Stimulated activated CD8-positive, alpha-beta memory T cell treated with anti-CD3 and anti-CD28 coated beads, Interleukin-15, amount 100 ng/mL, for 1 hour (primary cell): ENCODE data around the gene PDF.
"Not testable (repeated sequence)": the region's sequence is repeated elsewhere in the genome, so short reads cannot be mapped to it uniquely, and the experiment has no call there.

ENCODE experiments used
- DNase-seq: peaks from one replicate; pipeline ENCODE4 v3.0.0-alpha.2; 2020; ENCODE audit warnings: low read depth

The PDF gene

GRCh38 chr16:69330286-69331109 is at the start of gene PDF:
Gene PDF, minus strand, starts transcription at chr16:69330588. Its CDS starts 18 bp downstream, at chr16:69330570.
- DNase-seq: peak; percentile 52

GRCh38 chr16:69378760-69379159 is 48.4 kb upstream of the PDF start:
- DNase-seq: no peak

- DNase-seq: no peak
These were observed 47.6 kb upstream of the PDF start for GRCh38 chr16:69378036-69378435.

- no peak for DNase-seq
These were observed 46.1 kb upstream of the PDF start for GRCh38 chr16:69376393-69377059.

- DNase-seq: no peak
These were observed 42.6 kb upstream of the PDF start for GRCh38 chr16:69373019-69373418.

GRCh38 chr16:69371564-69371963 is 41.2 kb upstream of the PDF start:
- no peak for DNase-seq

GRCh38 chr16:69368866-69369265 is 38.5 kb upstream of the PDF start:
- no peak for DNase-seq

- DNase-seq: no peak
These were observed 37.6 kb upstream of the PDF start for GRCh38 chr16:69367980-69368379.

GRCh38 chr16:69366431-69366830 is 36.0 kb upstream of the PDF start:
- DNase-seq: no peak

- DNase-seq: no peak
These were observed 35.5 kb upstream of the PDF start for GRCh38 chr16:69365901-69366300.

- no peak for DNase-seq
These were observed 33.7 kb upstream of the PDF start for GRCh38 chr16:69364088-69364487.

GRCh38 chr16:69363281-69363717 is 32.9 kb upstream of the PDF start:
- no peak for DNase-seq

- DNase-seq: not testable (repeated sequence)
These were observed 29.7 kb upstream of the PDF start for GRCh38 chr16:69360070-69360469.

- no peak for DNase-seq
These were observed 21.1 kb upstream of the PDF start, which contains the start of gene TMED6 for GRCh38 chr16:69351309-69352027. Gene TMED6, minus strand, starts transcription at chr16:69351786. Its CDS starts 33 bp downstream, at chr16:69351753.

GRCh38 chr16:69350536-69351133 is 20.2 kb upstream of the PDF start:
- no peak for DNase-seq

- DNase-seq: no peak
These were observed 19.1 kb upstream of the PDF start for GRCh38 chr16:69349536-69349935.

- DNase-seq: no peak
These were observed 17.8 kb upstream of the PDF start for GRCh38 chr16:69348222-69348621.

- no peak for DNase-seq
These were observed 16.3 kb upstream of the PDF start for GRCh38 chr16:69346683-69347082.

GRCh38 chr16:69345923-69346322 is 15.5 kb upstream of the PDF start:
- no peak for DNase-seq

- no peak for DNase-seq
These were observed 13.8 kb upstream of the PDF start for GRCh38 chr16:69344171-69344570.

- DNase-seq: no peak
These were observed 9.8 kb upstream of the PDF start for GRCh38 chr16:69340095-69340644.
